GM19035 (cell line): ENCODE data around the gene ZNF641.
"Not testable (repeated sequence)": the region's sequence is repeated elsewhere in the genome, so short reads cannot be mapped to it uniquely, and the experiment has no call there.

Source experiments
- ATAC-seq: cut with Tn5 transposase; IDR thresholded peaks from one replicate; pipeline ENCODE4 v1.9.1; 2021; ENCODE audit not compliant: unreplicated experiment

ZNF641 gene

GRCh38 chr12:48336061-48336460, 14.7 kb downstream of the ZNF641 start:
- ATAC-seq: no peak

DNA sequence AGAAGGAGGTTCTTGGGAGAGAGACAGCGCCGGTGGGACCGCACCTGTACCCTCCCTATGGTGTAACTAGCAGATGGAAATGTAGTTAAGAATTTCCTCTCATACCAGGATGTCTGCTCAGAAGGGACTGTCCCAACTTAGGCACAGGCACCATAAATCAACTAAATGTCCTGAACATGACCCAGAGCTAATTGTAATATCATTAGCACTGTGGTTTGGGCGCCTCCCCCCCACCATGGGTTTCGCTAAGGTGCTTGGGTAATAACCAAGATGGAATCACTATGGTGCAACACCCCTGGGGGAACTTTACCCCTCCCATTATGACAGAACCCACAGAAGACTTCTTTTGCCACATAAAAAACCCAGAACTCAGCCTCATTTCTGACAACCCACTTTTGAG, 15.9 kb downstream of the ZNF641 start:
- no peak for ATAC-seq

DNA sequence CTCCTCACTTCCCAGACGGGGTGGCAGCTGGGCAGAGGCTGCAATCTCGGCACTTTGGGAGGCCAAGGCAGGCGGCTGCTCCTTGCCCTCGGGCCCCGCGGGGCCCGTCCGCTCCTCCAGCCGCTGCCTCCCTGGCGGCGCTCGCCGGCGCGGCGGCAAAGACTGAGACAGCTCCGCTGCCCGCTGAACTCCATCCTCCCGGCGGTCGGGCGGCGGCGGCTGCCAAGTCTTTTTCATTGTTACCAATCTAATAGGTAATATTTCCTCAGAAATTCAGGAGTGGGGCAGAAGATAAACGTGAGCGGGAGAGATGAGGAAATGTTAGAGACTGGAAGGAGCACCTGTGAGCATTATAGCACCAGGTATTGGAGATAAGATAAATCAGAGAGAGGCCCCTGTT, 17.0 kb downstream of the ZNF641 start:
- ATAC-seq: not testable (repeated sequence)

- ATAC-seq: no peak
These were observed 19.3 kb downstream of the ZNF641 start for GRCh38 chr12:48331399-48331798.

GRCh38 chr12:48329199-48329939, 21.4 kb downstream of the ZNF641 start:
- ATAC-seq: no peak

GRCh38 chr12:48316491-48316890, 34.2 kb downstream of the ZNF641 start:
- no peak for ATAC-seq

DNA sequence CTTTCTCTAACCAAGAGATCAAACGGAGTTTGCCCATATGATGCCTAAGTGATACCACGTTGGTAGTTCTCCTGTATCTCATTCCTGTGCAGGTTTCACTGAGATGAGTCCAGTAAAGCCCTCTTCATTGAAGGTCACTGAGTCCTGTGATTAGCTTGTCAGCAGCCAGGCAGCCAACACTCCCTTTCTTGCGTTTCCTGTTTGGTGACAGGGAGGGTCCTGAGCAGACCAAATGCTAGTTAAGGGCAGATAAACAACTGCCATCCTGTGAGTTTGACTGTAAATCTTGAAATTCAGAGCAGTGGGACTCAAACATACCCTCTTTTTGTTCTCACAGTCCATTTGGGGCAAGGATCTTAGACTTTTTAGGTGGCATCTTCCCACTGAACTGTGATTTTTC, 39.4 kb downstream of the ZNF641 start:
- no peak for ATAC-seq

- ATAC-seq: no peak
These were observed 43.5 kb downstream of the ZNF641 start for GRCh38 chr12:48307269-48307668.

DNA sequence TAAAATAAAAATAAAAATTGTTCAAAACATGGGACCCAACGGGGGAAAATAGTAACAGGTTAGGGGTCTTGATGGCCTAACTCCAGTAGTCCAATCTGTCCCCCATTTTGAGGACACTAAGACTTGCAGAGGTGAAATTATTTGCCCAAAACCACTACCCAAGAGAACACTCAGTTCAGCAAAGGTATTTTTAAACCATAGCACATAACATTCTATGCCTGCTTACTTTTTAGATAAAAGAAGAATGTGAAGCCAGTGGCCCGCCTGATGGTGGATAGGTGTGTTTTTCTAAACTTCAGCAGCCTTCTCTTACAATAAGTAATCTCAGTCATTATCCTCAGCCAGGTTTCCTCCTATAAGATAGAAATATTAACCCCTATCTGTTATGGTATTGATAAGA, 45.5 kb downstream of the ZNF641 start:
- no peak for ATAC-seq

DNA sequence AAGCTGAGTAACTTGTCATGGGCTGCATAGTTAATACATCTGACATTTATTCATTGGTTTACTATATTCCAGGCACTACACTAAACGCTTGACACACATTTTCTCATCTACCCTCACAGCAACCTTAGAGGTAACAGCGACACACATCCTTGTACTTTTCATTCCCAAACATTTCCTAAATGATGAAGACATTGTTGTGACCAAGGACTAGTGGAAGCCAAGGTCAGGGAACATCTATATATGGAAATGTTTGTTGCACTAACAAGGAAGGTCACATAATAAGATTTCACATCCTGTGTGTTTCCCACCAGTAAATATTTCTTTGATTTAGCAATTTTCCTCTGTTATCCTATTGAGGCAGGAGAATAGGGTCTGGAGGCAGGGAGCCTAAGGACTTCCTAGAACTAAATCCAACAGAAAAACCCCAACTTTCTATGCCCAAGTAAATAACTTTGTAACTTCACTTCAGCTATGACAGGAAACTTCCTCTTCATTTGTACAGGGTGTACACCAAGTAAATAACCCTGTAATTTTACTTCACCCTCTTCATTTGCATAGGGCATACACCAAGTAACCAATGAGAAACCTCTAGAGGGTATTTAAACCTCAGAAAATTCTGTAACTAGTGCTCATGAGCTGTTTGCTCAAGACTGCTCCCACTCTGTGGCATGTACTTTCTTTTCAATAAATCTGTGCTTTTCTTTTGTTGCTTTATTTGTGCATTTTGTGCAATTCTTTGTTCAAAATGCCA, 48.4 kb downstream of the ZNF641 start:
- no peak for ATAC-seq

DNA sequence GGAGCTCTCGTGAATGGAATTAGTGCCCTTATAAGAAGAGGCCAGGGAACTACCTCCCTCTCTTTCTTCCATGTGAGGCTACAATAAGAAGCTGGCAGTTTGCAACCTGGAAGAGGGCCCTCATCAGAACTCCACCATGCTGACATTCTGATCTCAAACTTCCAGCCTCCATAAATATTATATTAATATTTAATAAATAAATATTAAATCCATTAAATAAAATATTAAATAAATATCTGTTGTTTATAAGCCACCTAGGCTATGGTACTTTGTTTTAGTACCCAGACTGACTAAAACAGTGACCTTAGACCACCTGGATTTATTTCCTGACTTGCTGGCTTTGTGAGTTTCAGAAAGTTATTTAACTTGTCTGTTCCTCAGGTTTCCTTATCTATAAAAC, 49.9 kb downstream of the ZNF641 start:
- ATAC-seq: no peak

- peak; percentile 66 for ATAC-seq
These were observed 54.0 kb downstream of the ZNF641 start for GRCh38 chr12:48296586-48297282.

- ATAC-seq: no peak
These were observed 58.7 kb downstream of the ZNF641 start for GRCh38 chr12:48292040-48292439.

- no peak for ATAC-seq
These were observed 59.2 kb downstream of the ZNF641 start for GRCh38 chr12:48291511-48291910.

DNA sequence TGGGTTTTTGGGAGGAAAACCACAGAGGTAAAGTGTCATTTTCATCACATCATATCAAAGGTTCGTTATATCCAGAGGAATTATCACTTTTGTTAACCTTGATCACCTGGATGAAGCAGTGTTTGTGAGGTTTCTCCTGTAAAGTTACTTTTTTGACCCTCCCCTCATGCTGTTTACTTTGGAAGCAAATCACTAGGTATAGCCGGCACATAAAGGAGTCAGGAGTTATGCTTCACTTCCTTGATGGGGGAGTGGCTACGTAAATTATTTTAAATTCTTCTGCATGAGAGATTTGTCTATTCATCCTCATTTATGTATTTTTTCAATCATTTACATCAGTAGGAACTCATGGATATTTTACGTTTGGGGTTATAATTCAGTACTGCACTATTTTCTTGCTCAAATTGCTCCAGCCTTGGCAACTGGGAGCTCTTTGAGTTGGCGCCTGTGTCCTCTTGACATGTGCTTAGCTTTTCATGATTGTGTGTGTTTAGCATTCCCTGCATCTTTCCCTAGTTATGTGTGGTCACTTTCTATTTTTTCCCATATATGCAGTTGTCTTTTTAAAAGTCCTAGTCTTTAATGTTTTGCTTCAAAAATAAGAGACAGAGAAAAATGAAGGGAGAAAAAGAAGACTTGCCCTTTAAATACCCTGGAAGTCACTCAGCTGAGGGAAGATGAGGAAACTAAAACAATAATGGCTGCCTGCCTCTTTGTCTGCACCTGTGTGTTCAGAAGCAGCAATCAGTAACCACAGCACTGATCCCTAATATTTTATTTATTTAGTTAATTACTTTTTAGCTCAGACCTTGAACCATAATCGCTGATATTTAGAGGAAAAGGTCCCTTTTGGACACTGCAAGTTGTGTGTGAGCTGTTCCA, 62.1 kb downstream of the ZNF641 start:
- no peak for ATAC-seq
